ENCODE data around the gene NOX5. TPM values are rescaled to one million over a fixed set of nuclear protein-coding genes. Genes with fewer than 3 reads are reported as not detected.

Gene NOX5
- total RNA-seq, 4 donors from 2014 or later: 0.27 TPM; not detected in 3

- no peak overlapping the region for H3K4me3 ChIP-seq
- TF ChIP-seq POLR2A (IDR thresholded peaks at IDR 0.05) (no peak), CTCF (IDR thresholded peaks at IDR 0.05) (no peak), POLR2AphosphoS5 (IDR thresholded peaks at IDR 0.05) (no peak), EP300 (IDR thresholded peaks at IDR 0.05; ENCODE audit: low read depth) (no peak)
- no peaks in the 10 kb centered on the region for H3K36me3 ChIP-seq
- no peak for DNase-seq
- H3K27me3 ChIP-seq: peaks cover 12% of the 10 kb centered on the region
- H3K9me3 ChIP-seq: no peaks in the 10 kb centered on the region
- in situ Hi-C loops (cut with MboI; ENCODE audit: low pct_ligation_motif_present in 1 of 4, low pct_unique_long_range_greater_than_20kb in 1 of 4, low sequenced_read_pairs in 3 of 4) (loop anchor here (5.0 to 25.0 kb wide), 8 partner anchors 163 to 343 kb away; no protein-coding TSS in a partner anchor), intact Hi-C loops (cut with DNase I; ENCODE audit: low total_unique reads) (loop anchor here (10.0 kb wide), 1 partner anchor 203 kb away; no protein-coding TSS in a partner anchor)
- peaks cover 0 to 21% (median 9%) of the 10 kb centered on the region in 4 donors for H3K4me1 ChIP-seq
- no peak overlapping the region for H3K27ac ChIP-seq
Observed at GRCh38 chr15:69061414-69061842, 46.9 kb downstream of the NOX5 start.

- intact Hi-C loops (cut with DNase I; ENCODE audit: low total_unique reads): loop anchor here (10.0 kb wide), 1 partner anchor 200 kb away; no protein-coding TSS in a partner anchor
- in situ Hi-C loops (cut with MboI; ENCODE audit: low pct_ligation_motif_present in 1 of 4, low pct_unique_long_range_greater_than_20kb in 1 of 4, low sequenced_read_pairs in 3 of 4): loop anchor here (5.0 to 25.0 kb wide), 8 partner anchors 160 to 340 kb away; no protein-coding TSS in a partner anchor
- WGBS, 2 donors (ENCODE audit: low coverage in 1 of 2): 65 to 75% methylated on average over 3 of the region's 3 CpGs
Observed at GRCh38 chr15:69064649-69065048, 50.2 kb downstream of the NOX5 start.

GRCh38 chr15:69066007-69066995, 51.8 kb downstream of the NOX5 start:
- Histone ChIP-seq H3K36me3 (no peaks in the 10 kb centered on the region), H3K27me3 (no peaks in the 10 kb centered on the region), H3K27ac (no peak overlapping the region), H3K9me3 (no peaks in the 10 kb centered on the region), H3K4me3 (no peak overlapping the region), H3K4me1 (no peaks in the 10 kb centered on the region)
- in situ Hi-C loops (cut with MboI; ENCODE audit: low pct_ligation_motif_present in 1 of 4, low pct_unique_long_range_greater_than_20kb in 1 of 4, low sequenced_read_pairs in 3 of 4): loop anchor here (10.0 to 25.0 kb wide), 7 partner anchors 158 to 338 kb away; no protein-coding TSS in a partner anchor
- 84% methylated on average over 7 to 9 of the region's 9 CpGs for WGBS, 2 donors (ENCODE audit: low coverage in 1 of 2)
- no peak for DNase-seq
- TF ChIP-seq POLR2A (IDR thresholded peaks at IDR 0.05): no peak
- intact Hi-C loops (cut with DNase I; ENCODE audit: low total_unique reads): loop anchor here (10.0 kb wide), 1 partner anchor 198 kb away; no protein-coding TSS in a partner anchor

More at GRCh38 chr15:69064649-69065048, 50.2 kb downstream of the NOX5 start:
- DNase-seq: no peak
- Histone ChIP-seq H3K9me3 (no peaks in the 10 kb centered on the region), H3K27ac (no peak overlapping the region), H3K27me3 (no peaks in the 10 kb centered on the region), H3K4me1 (peaks cover 0 to 12% (median 2%) of the 10 kb centered on the region in 4 donors), H3K36me3 (no peaks in the 10 kb centered on the region), H3K4me3 (no peak overlapping the region)
- TF ChIP-seq CTCF (IDR thresholded peaks at IDR 0.05) (no peak), POLR2AphosphoS5 (IDR thresholded peaks at IDR 0.05) (no peak), EP300 (IDR thresholded peaks at IDR 0.05; ENCODE audit: low read depth) (no peak), POLR2A (IDR thresholded peaks at IDR 0.05) (no peak)

GRCh38 chr15:69067296-69067695, 52.8 kb downstream of the NOX5 start:
- no peak overlapping the region for H3K27ac ChIP-seq
- 100% methylated on average over 1 of the region's 1 CpG; no CpG with 5 or more reads in 1 of the 2 donors for WGBS, 2 donors (ENCODE audit: low coverage in 1 of 2)
- intact Hi-C loops (cut with DNase I; ENCODE audit: low total_unique reads): loop anchor here (10.0 kb wide), 1 partner anchor 198 kb away; no protein-coding TSS in a partner anchor
- H3K9me3 ChIP-seq: no peaks in the 10 kb centered on the region
- no peaks in the 10 kb centered on the region for H3K36me3 ChIP-seq
- in situ Hi-C loops (cut with MboI; ENCODE audit: low pct_ligation_motif_present in 1 of 4, low pct_unique_long_range_greater_than_20kb in 1 of 4, low sequenced_read_pairs in 3 of 4): loop anchor here (10.0 to 25.0 kb wide), 7 partner anchors 158 to 338 kb away; no protein-coding TSS in a partner anchor
- no peak for DNase-seq
- H3K4me3 ChIP-seq: no peak overlapping the region
- no peaks in the 10 kb centered on the region for H3K4me1 ChIP-seq
- TF ChIP-seq POLR2AphosphoS5 (IDR thresholded peaks at IDR 0.05): no peak
- TF ChIP-seq EP300 (IDR thresholded peaks at IDR 0.05; ENCODE audit: low read depth): no peak
- TF ChIP-seq POLR2A (IDR thresholded peaks at IDR 0.05): no peak
- TF ChIP-seq CTCF (IDR thresholded peaks at IDR 0.05): no peak
- H3K27me3 ChIP-seq: no peaks in the 10 kb centered on the region
